GM12873 (cell line): ENCODE data around the gene LMAN2.

Experiments used
- TF ChIP-seq, protein P1 (sequence below): IDR thresholded peaks from 2 replicates; pipeline ENCODE4 v1.5.1; 2012; ENCODE audit warnings: low read depth, mild to moderate bottlenecking, moderate library complexity, low read length, control low read depth; ENCODE audit not compliant: insufficient read depth; ENCODE audit errors: missing control alignments

The LMAN2 gene

GRCh38 chr5:177386542-177386941, 35.1 kb upstream of the LMAN2 start:
- TF ChIP-seq, protein P1, sequence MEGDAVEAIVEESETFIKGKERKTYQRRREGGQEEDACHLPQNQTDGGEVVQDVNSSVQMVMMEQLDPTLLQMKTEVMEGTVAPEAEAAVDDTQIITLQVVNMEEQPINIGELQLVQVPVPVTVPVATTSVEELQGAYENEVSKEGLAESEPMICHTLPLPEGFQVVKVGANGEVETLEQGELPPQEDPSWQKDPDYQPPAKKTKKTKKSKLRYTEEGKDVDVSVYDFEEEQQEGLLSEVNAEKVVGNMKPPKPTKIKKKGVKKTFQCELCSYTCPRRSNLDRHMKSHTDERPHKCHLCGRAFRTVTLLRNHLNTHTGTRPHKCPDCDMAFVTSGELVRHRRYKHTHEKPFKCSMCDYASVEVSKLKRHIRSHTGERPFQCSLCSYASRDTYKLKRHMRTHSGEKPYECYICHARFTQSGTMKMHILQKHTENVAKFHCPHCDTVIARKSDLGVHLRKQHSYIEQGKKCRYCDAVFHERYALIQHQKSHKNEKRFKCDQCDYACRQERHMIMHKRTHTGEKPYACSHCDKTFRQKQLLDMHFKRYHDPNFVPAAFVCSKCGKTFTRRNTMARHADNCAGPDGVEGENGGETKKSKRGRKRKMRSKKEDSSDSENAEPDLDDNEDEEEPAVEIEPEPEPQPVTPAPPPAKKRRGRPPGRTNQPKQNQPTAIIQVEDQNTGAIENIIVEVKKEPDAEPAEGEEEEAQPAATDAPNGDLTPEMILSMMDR: no peak

DNA sequence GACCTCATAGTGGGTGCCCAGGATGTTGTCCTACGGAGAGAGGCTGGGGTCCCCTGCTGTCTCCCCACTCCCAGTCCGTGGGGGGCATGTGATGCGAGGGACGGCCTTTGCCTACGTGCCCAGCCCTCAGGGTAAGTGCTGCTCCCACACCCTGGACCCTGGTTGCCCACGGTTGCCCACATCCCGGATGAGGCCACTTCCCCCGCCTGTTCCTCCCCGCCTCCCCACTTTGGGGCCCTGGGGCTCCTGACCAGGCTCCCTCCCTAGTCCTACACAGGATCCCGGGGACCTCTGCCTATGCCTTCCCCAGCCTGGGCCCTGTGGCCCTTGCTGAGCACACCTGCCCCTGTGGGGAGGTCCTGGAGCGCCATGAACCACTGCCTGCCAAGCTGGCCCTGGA, 34.3 kb upstream of the LMAN2 start:
- TF ChIP-seq, protein P1: no peak

GRCh38 chr5:177384134-177384533, 32.7 kb upstream of the LMAN2 start, which contains the start of gene SLC34A1:
Gene SLC34A1 (plus strand): TSS chr5:177384434. CDS start chr5:177385742, 1,308 bp downstream.
- TF ChIP-seq, protein P1: no peak

- TF ChIP-seq, protein P1: no peak
Measured at GRCh38 chr5:177383181-177383580, 31.7 kb upstream of the LMAN2 start.

DNA sequence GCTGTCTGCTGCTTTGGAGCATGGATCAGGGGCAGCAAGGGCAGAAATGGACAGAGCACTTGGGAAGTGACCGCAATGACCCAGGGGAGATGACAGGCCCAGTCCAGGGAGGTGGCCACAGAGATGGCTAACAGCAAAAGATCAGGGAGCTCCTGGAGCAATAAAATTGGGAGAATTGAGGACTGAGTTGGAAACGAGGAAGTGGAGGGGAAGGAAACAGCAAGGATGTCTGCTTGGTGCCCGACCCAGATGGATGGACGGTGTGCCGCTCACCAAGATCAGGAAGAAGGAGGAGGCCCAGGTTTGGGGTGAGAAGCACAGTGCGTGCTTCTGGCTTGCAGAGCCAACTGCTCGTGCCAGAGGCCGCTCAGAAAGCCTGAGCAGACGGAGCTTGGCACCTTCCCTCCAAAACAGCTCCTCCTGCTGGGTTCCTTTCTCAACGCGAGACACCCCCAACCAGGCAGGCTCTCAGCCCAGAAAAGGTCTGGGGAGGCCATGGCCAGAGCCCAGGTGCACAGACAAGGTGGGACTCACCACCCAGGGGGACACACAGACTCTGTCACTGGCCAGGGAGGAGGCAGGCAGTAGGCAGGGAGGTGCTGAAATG, 31.1 kb upstream of the LMAN2 start:
- TF ChIP-seq, protein P1: peak; percentile 31

DNA sequence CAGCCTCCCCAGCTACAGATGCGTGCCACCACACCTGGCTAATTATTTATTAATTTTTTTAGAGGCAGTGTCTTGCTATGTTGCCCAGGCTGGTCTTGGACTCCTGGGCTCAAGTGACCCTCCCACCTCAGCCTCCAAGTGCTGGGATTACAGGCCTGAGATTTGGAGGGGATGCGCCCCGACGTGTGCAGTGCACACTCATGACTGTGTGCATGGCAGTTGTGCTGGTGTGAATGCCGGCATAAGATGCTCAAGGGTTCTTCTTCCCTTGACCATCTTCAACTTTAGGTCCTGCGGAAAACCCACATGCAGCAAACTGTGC, 29.3 kb upstream of the LMAN2 start:
- TF ChIP-seq, protein P1: no peak

- TF ChIP-seq, protein P1: no peak
Measured at GRCh38 chr5:177378884-177379883, 27.7 kb upstream of the LMAN2 start.
